HL-60 (cell line): ENCODE measurements around the gene OBI1.

Experiments
- POLR2AphosphoS5 ChIP-seq: IDR thresholded peaks from 2 replicates; pipeline ENCODE4 v1.6.1; 2012; ENCODE audit warnings: low read depth
- TF ChIP-seq, protein P1 (sequence below): IDR thresholded peaks from one replicate; pipeline ENCODE4 v1.5.1; 2011; ENCODE audit warnings: low read length, control low read depth, inconsistent platforms; ENCODE audit not compliant: insufficient read depth
- TF ChIP-seq, protein P2 (sequence below): IDR thresholded peaks from 2 replicates; pipeline ENCODE4 v1.6.1; 2012; ENCODE audit warnings: low read depth; ENCODE audit not compliant: insufficient replicate concordance

DNA sequence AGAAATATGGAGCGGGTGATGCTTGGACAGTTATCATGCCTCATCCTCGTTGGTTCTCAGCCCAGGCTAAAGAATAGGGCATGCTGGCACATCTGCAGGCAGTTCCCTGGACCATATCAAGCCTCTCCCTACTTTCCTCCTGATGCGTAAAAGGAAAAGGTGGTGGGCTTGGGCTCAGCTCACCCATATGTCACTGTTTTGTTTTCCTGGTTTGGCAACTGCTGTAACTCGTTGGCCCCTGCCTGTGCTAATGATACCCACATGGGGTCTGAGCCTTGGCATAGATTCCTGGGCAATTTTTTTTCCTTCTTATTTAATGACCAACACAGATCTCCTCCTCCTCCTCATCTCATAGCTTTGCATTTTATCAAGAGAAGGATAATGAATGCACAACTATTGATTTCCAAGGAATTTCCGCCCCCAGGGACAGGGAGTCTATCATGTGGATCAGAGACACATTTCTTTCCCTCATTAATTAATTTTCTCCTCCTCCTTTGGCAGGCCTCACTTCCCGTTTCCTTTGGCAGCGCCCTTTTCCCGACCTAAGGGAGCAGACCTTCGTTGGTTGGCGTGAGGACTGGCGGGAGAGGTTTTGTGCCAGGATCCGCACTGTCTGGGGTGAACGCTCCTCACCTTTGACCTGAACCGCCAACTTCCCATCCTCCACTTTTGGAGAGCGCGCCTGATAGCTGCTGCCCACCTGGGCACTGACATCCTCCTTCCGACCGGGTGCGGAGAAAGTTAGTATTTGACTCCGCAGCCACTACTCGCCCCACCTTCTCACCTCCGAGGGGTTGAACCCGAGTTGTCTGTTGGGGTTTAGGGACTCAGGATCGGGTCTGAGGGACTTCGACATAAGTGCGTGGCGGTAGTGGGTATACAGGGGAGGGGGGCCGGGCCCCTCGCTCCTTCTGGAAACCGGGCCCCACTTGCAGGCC is 52.2 kb downstream of the OBI1 start:
- TF ChIP-seq, protein P1, sequence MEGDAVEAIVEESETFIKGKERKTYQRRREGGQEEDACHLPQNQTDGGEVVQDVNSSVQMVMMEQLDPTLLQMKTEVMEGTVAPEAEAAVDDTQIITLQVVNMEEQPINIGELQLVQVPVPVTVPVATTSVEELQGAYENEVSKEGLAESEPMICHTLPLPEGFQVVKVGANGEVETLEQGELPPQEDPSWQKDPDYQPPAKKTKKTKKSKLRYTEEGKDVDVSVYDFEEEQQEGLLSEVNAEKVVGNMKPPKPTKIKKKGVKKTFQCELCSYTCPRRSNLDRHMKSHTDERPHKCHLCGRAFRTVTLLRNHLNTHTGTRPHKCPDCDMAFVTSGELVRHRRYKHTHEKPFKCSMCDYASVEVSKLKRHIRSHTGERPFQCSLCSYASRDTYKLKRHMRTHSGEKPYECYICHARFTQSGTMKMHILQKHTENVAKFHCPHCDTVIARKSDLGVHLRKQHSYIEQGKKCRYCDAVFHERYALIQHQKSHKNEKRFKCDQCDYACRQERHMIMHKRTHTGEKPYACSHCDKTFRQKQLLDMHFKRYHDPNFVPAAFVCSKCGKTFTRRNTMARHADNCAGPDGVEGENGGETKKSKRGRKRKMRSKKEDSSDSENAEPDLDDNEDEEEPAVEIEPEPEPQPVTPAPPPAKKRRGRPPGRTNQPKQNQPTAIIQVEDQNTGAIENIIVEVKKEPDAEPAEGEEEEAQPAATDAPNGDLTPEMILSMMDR = no peak
- TF ChIP-seq, protein P2, sequence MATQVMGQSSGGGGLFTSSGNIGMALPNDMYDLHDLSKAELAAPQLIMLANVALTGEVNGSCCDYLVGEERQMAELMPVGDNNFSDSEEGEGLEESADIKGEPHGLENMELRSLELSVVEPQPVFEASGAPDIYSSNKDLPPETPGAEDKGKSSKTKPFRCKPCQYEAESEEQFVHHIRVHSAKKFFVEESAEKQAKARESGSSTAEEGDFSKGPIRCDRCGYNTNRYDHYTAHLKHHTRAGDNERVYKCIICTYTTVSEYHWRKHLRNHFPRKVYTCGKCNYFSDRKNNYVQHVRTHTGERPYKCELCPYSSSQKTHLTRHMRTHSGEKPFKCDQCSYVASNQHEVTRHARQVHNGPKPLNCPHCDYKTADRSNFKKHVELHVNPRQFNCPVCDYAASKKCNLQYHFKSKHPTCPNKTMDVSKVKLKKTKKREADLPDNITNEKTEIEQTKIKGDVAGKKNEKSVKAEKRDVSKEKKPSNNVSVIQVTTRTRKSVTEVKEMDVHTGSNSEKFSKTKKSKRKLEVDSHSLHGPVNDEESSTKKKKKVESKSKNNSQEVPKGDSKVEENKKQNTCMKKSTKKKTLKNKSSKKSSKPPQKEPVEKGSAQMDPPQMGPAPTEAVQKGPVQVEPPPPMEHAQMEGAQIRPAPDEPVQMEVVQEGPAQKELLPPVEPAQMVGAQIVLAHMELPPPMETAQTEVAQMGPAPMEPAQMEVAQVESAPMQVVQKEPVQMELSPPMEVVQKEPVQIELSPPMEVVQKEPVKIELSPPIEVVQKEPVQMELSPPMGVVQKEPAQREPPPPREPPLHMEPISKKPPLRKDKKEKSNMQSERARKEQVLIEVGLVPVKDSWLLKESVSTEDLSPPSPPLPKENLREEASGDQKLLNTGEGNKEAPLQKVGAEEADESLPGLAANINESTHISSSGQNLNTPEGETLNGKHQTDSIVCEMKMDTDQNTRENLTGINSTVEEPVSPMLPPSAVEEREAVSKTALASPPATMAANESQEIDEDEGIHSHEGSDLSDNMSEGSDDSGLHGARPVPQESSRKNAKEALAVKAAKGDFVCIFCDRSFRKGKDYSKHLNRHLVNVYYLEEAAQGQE = no peak
- TF ChIP-seq POLR2AphosphoS5 = no peak
